HCT116 (cell line): Measurements from ENCODE around the gene ATP6V0D1. TPM values are rescaled to one million over a fixed set of nuclear protein-coding genes. Genes with fewer than 3 reads are reported as not detected.
A peak's percentile ranks its signal among the peaks of the same experiment; 100 is the strongest.

ENCODE experiments used
- ATAC-seq: fragments of 200-7000 bp; cut with Tn5 transposase; 2 replicates; pipeline ENCODE4 v1.9.1; 2020; ENCODE audit warnings: mild to moderate bottlenecking, moderate library complexity
- BruUV-seq: library from RNA; stranded (reverse); fragments of 400-500 nt; replicated peaks from 2 replicates; lab custom pipeline; 2021; lab: Mats Ljungman, UMichigan
- CTCF ChIA-PET: fragments of 300-600 bp; sonication (Branson Sonifier 250); formaldehyde crosslinking; loops from one replicate; lab custom pipeline; 2021; ENCODE audit warnings: antibody characterized with exemption; lab: Charles Lee
- POLR2A ChIA-PET: fragments of 300-600, 350-600 bp; sonication (Branson Sonifier 250); formaldehyde crosslinking; loops from one replicate; lab custom pipeline; 2021; ENCODE audit warnings: antibody characterized with exemption; lab: Charles Lee
- RAD21 ChIA-PET, 2 experiments: fragments of 300-600 bp; sonication (Branson Sonifier 250); formaldehyde crosslinking; loops; one replicate each; lab custom pipeline; 2023; ENCODE audit warnings: low total read pairs in 2 of 2; ENCODE audit not compliant: uncharacterized antibody in 2 of 2, unreplicated experiment in 2 of 2, low non-redundant PET in 1 of 2; lab: Charles Lee
- DNase-seq: peaks from one replicate; pipeline ENCODE4 v3.0.0-alpha.2; 2010; ENCODE audit warnings: low read depth, low spot score
- H2AFZ ChIP-seq: fragments of 200-600 bp; shearing (Covaris generic), sonication (generic); 2 replicates; pipeline ENCODE4 v1.6.1; 2017; ENCODE audit warnings: low read depth, mixed run types, mixed read lengths, antibody characterized with exemption, low read length; ENCODE audit not compliant: poor library complexity, severe bottlenecking
- H3K27ac ChIP-seq: 2 replicates; pipeline ENCODE4 v1.5.1; 2012; ENCODE audit warnings: low read depth, low read length
- H3K27me3 ChIP-seq: fragments of 200-600 bp; sonication (generic); 2 replicates; pipeline ENCODE4 v1.6.1; 2016; ENCODE audit warnings: mixed run types, low read length, mixed read lengths; ENCODE audit not compliant: insufficient read depth
- H3K36me3 ChIP-seq, 2 experiments: fragments of 200-500 bp in 1 of 2; fragments of 200-600 bp in 1 of 2; sonication (Bioruptor generic) in 1 of 2; sonication (generic) in 1 of 2; 2 replicates each; pipeline versions ENCODE4 v1.5.1 to v1.6.1; 2014 to 2016; ENCODE audit warnings: low read length in 2 of 2, inconsistent platforms in 1 of 2, mixed read lengths in 1 of 2, mixed run types in 1 of 2; ENCODE audit not compliant: insufficient read depth in 2 of 2, control insufficient read depth in 1 of 2
- H3K4me1 ChIP-seq, 2 experiments: fragments of 200-600 bp in 1 of 2; sonication (generic) in 1 of 2; 2 replicates each; pipeline versions ENCODE4 v1.5.1 to v1.6.1; 2012 to 2017; ENCODE audit warnings: low read length in 2 of 2, inconsistent platforms in 1 of 2, mild to moderate bottlenecking in 1 of 2, mixed read lengths in 1 of 2, mixed run types in 1 of 2, moderate library complexity in 1 of 2; ENCODE audit not compliant: insufficient read depth in 2 of 2, control insufficient read depth in 1 of 2
- H3K4me2 ChIP-seq: fragments of 200-600 bp; sonication (generic); 2 replicates; pipeline ENCODE4 v1.6.1; 2017; ENCODE audit warnings: mixed run types, low read length, mixed read lengths
- H3K4me3 ChIP-seq, 2 experiments: fragments of 200-600 bp in 1 of 2; sonication (generic) in 1 of 2; replicated peaks in 1 of 2; 2 replicates each; pipeline ENCODE4 v1.5.1; 2011 to 2016; ENCODE audit warnings: low read length in 2 of 2, control low read depth in 1 of 2, low read depth in 1 of 2, mild to moderate bottlenecking in 1 of 2, mixed read lengths in 1 of 2, mixed run types in 1 of 2
- H3K79me2 ChIP-seq: fragments of 200-600 bp; sonication (generic); 2 replicates; pipeline ENCODE4 v1.6.1; 2017; ENCODE audit warnings: mild to moderate bottlenecking, mixed run types, low read length, moderate library complexity, mixed read lengths; ENCODE audit not compliant: insufficient read depth
- H3K9ac ChIP-seq: fragments of 200-600 bp; sonication (generic); 2 replicates; pipeline ENCODE4 v1.6.1; 2016; ENCODE audit warnings: low read length, mixed read lengths
- H3K9me2 ChIP-seq: fragments of 200-600 bp; sonication (generic), shearing (Covaris generic); 2 replicates; pipeline ENCODE4 v1.6.1; 2017; ENCODE audit warnings: mixed run types, mild to moderate bottlenecking, moderate library complexity; ENCODE audit not compliant: insufficient read depth
- H3K9me3 ChIP-seq, 2 experiments: fragments of 200-500 bp in 1 of 2; fragments of 200-600 bp in 1 of 2; sonication (Bioruptor generic) in 1 of 2; sonication (generic) in 1 of 2; 2 replicates each; pipeline ENCODE4 v1.6.1; 2014 to 2017; ENCODE audit warnings: low read length in 2 of 2, mixed read lengths in 2 of 2, inconsistent platforms in 1 of 2, low read depth in 1 of 2, mild to moderate bottlenecking in 1 of 2, mixed run types in 1 of 2, moderate library complexity in 1 of 2; ENCODE audit not compliant: control insufficient read depth in 1 of 2, insufficient read depth in 1 of 2
- H4K20me1 ChIP-seq: fragments of 200-600 bp; sonication (generic), shearing (Covaris generic); 2 replicates; pipeline ENCODE4 v1.6.1; 2017; ENCODE audit warnings: mixed run types, mild to moderate bottlenecking, moderate library complexity; ENCODE audit not compliant: insufficient read depth
- CEBPB ChIP-seq: IDR thresholded peaks from 2 replicates; pipeline ENCODE4 v1.6.1; 2012; ENCODE audit warnings: low read depth
- EGR1 ChIP-seq: IDR thresholded peaks from 2 replicates; pipeline ENCODE4 v1.6.1; 2012; ENCODE audit warnings: low read depth
- ELF1 ChIP-seq: IDR thresholded peaks from 2 replicates; pipeline ENCODE4 v1.6.1; 2012; ENCODE audit warnings: low read depth, borderline replicate concordance
- JUND ChIP-seq: IDR thresholded peaks from 2 replicates; pipeline ENCODE4 v1.6.1; 2012
- POLR2A ChIP-seq: IDR thresholded peaks from 2 replicates; pipeline ENCODE4 v1.7.0; 2011; ENCODE audit warnings: borderline replicate concordance; ENCODE audit not compliant: insufficient read depth, insufficient read length; ENCODE audit errors: extremely low read depth
- POLR2AphosphoS5 ChIP-seq: IDR thresholded peaks from 2 replicates; pipeline ENCODE4 v1.6.1; 2011; ENCODE audit warnings: mild to moderate bottlenecking, low read depth, low read length, moderate library complexity
- RAD21 ChIP-seq: IDR thresholded peaks from 2 replicates; pipeline ENCODE4 v1.6.1; 2012; ENCODE audit warnings: low read depth, mild to moderate bottlenecking
- SIN3A ChIP-seq: IDR thresholded peaks from 2 replicates; pipeline ENCODE4 v1.6.1; 2012; ENCODE audit warnings: low read depth
- SP1 ChIP-seq: IDR thresholded peaks from 2 replicates; pipeline ENCODE4 v1.6.1; 2012; ENCODE audit warnings: low read depth
- SRF ChIP-seq: IDR thresholded peaks from 2 replicates; pipeline ENCODE4 v1.6.1; 2012; ENCODE audit warnings: low read depth
- YY1 ChIP-seq: IDR thresholded peaks from 2 replicates; pipeline ENCODE4 v1.6.1; 2011; ENCODE audit warnings: low read length, low read depth, moderate library complexity, mild to moderate bottlenecking; ENCODE audit not compliant: insufficient replicate concordance; ENCODE audit errors: extremely low read depth
- ZFX ChIP-seq: fragments of 450-650 bp; IDR thresholded peaks from 2 replicates; pipeline ENCODE4 v1.6.1; 2017
- intact Hi-C: fragments of 100-400 bp; cut with micrococcal nuclease; formaldehyde crosslinking; loops from 2 replicates; pipeline ENCODE4 v1.10.0; 2022
- total RNA-seq: library from RNA; stranded (reverse); gene quantifications from one replicate; pipeline ENCODE4 v1.2.1, GENCODE V29; 2021; ENCODE audit not compliant: unreplicated experiment
- TF ChIP-seq, protein P1 (sequence below), 3 experiments: fragments of 200-600 bp in 1 of 3; sonication (generic) in 1 of 3; IDR thresholded peaks in 2 of 3; conservative IDR thresholded peaks in 1 of 3; 2 replicates each; pipeline ENCODE4 v1.5.1; 2012 to 2017; ENCODE audit warnings: low read depth in 2 of 3, low read length in 2 of 3, antibody characterized with exemption in 1 of 3, borderline replicate concordance in 1 of 3, control low read depth in 1 of 3, mild to moderate bottlenecking in 1 of 3, mixed read lengths in 1 of 3, mixed run types in 1 of 3, moderate library complexity in 1 of 3; ENCODE audit not compliant: insufficient read depth in 1 of 3

ATP6V0D1 gene
- total RNA-seq, 1 experiment from 2014 or later, result 36.6 TPM

DNA sequence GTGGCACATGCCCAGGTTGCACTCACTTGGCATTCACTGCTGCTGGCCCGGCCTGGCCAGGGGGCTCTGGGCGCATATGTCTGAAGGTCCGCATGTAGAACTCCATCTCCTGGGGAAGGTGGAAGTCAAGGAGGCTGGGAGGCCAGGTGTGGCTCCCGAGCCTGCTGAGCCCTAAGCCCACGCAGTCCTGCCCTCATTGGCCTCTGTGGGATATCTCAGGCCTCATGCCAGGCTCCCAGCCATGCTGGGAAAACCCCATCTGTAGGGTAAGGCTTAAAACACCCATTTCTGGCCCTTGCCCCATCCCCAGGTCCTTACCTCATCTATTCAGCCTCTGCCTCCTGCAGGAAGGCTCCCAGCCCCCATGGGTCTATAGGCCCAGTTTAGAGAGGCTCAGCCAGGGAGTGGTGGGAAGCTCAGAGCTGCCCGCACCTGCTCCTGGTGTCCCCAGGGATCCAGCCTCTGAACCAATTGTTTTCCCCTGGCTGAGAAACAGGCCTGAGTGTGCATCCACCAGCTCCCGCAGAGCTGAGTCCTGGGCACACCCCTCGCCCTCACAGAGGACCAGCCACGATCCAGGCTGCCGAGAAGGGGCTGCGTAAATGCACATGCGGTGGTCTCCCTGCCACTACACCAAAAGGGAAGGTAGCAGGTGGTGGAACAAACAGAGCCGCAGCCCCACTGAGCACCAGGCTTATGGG lies 85.3 kb downstream of the ATP6V0D1 start:
- peaks cover 10 to 20% of the 10 kb centered on the region in 2 experiments for H3K4me1 ChIP-seq
- 0 out of 4 replicates have a peak overlapping the region, but pooled peaks of 1 of the 2 experiments have one; percentile 10 for H3K4me3 ChIP-seq
- intact Hi-C loops, result loop anchor here (5.0 kb wide), 1 partner anchor 133 kb away; no protein-coding TSS in a partner anchor
- ChIA-PET POLR2A (interaction anchor here (0.7 kb wide), 1 partner anchor 234 kb away, joined by 3 read pairs; no protein-coding TSS in a partner anchor), CTCF (no interaction called here), RAD21 (no interaction called here)
- no peaks in the 10 kb centered on the region for H3K9me3 ChIP-seq
- no TSS peak for BruUV-seq
- H4K20me1 ChIP-seq, result no peaks in the 10 kb centered on the region
- no peak overlapping the region for H2AFZ ChIP-seq
- H3K9ac ChIP-seq, result 0 out of 2 replicates have a peak overlapping the region, but pooled peaks have one; percentile 26
- no peaks in the 10 kb centered on the region for H3K36me3 ChIP-seq
- TF ChIP-seq POLR2AphosphoS5, result no peak
- no peak for TF ChIP-seq EGR1
- TF ChIP-seq SIN3A, result no peak
- no peak for TF ChIP-seq SP1
- TF ChIP-seq ZFX, result no peak
- TF ChIP-seq ELF1, result no peak
- ATAC-seq, result no peak
- no peak for DNase-seq
- H3K27me3 ChIP-seq, result no peaks in the 10 kb centered on the region
- peak overlapping the region; percentile 64 for H3K4me2 ChIP-seq
- no peaks in the 10 kb centered on the region for H3K9me2 ChIP-seq
- peak overlapping the region; percentile 37; the same call in 1 of the 2 replicates for H3K27ac ChIP-seq
- no peaks in the 10 kb centered on the region for H3K79me2 ChIP-seq

DNA sequence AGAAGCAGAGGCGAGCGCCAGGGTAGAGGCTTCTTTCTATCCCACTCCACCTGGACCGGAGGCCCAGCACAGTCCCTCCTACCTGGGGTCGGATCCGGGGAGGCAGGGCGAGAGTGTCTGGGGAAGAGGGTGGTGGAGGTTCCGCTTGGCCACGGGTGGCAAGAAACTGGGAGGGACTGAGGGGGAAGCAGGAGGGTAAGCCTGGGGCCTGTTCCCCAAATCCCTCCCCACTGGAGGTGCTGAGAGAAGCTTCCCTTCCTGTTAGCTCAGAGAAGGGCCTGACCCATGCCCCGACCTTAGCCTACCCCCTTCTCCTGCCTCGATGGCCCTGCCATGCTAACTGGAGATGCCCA lies 85.9 kb downstream of the ATP6V0D1 start:
- no TSS peak for BruUV-seq
- Histone ChIP-seq H3K27me3 (no peaks in the 10 kb centered on the region), H3K9ac (no peak overlapping the region), H3K9me3 (no peaks in the 10 kb centered on the region), H3K4me3 (no peak overlapping the region), H3K79me2 (no peaks in the 10 kb centered on the region), H3K4me2 (no peak overlapping the region), H3K4me1 (peaks cover 10 to 20% of the 10 kb centered on the region in 2 experiments), H2AFZ (no peak overlapping the region), H3K27ac (no peak overlapping the region), H3K9me2 (no peaks in the 10 kb centered on the region), H4K20me1 (no peaks in the 10 kb centered on the region), H3K36me3 (no peaks in the 10 kb centered on the region)
- ChIA-PET CTCF (no interaction called here), POLR2A (no interaction called here), RAD21 (no interaction called here)
- ATAC-seq (no peak), DNase-seq (no peak)
- TF ChIP-seq POLR2AphosphoS5 (no peak), YY1 (no peak), RAD21 (no peak), JUND (no peak), SRF (no peak), POLR2A (no peak), CEBPB (no peak), ELF1 (no peak)
- TF ChIP-seq, protein P1, sequence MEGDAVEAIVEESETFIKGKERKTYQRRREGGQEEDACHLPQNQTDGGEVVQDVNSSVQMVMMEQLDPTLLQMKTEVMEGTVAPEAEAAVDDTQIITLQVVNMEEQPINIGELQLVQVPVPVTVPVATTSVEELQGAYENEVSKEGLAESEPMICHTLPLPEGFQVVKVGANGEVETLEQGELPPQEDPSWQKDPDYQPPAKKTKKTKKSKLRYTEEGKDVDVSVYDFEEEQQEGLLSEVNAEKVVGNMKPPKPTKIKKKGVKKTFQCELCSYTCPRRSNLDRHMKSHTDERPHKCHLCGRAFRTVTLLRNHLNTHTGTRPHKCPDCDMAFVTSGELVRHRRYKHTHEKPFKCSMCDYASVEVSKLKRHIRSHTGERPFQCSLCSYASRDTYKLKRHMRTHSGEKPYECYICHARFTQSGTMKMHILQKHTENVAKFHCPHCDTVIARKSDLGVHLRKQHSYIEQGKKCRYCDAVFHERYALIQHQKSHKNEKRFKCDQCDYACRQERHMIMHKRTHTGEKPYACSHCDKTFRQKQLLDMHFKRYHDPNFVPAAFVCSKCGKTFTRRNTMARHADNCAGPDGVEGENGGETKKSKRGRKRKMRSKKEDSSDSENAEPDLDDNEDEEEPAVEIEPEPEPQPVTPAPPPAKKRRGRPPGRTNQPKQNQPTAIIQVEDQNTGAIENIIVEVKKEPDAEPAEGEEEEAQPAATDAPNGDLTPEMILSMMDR (IDR thresholded peaks at IDR 0.05 in 2 of 3, conservative IDR thresholded peaks at IDR 0.05 in 1 of 3; ENCODE audit: borderline replicate concordance in 1 of 3, insufficient read depth in 1 of 3, low read depth in 2 of 3, low read length in 2 of 3), result no peak
- intact Hi-C loops, result loop anchor here (5.0 kb wide), 1 partner anchor 133 kb away; no protein-coding TSS in a partner anchor
